ENCODE measurements around the gene MTRF1.
"Not testable (repeated sequence)": the region's sequence is repeated elsewhere in the genome, so short reads cannot be mapped to it uniquely, and the experiment has no call there.

GRCh38 chr13:41175576-41175975 is 87.8 kb downstream of the MTRF1 start:
- not testable (repeated sequence) for TF ChIP-seq RAD21 (IDR thresholded peaks at IDR 0.05; ENCODE audit: low read length); CTCF (conservative IDR thresholded peaks at IDR 0.05; ENCODE audit: low read depth, low read length); POLR2A (IDR thresholded peaks at IDR 0.05; ENCODE audit: low read depth, low read length); ELK1 (IDR thresholded peaks at IDR 0.05; ENCODE audit: borderline replicate concordance, low read depth, low read length); CHD1 (IDR thresholded peaks at IDR 0.05; ENCODE audit: low read depth, low read length); RFX5 (IDR thresholded peaks at IDR 0.05; ENCODE audit: low read depth, low read length); MAZ (IDR thresholded peaks at IDR 0.05; ENCODE audit: borderline replicate concordance, low read depth, low read length); BHLHE40 (IDR thresholded peaks at IDR 0.05; ENCODE audit: low read depth, low read length); SMC3 (IDR thresholded peaks at IDR 0.05; ENCODE audit: low read depth, low read length); USF2 (IDR thresholded peaks at IDR 0.05; ENCODE audit: low read depth, low read length); MXI1 (IDR thresholded peaks at IDR 0.05; ENCODE audit: borderline replicate concordance, low read depth, low read length); CEBPB (IDR thresholded peaks at IDR 0.05; ENCODE audit: low read depth, low read length); MAFK (IDR thresholded peaks at IDR 0.05; ENCODE audit: low read depth, low read length)

Measured in IMR-90 (cell line).